K562 (cell line): ENCODE measurements around the gene METAP2. TPM values are rescaled to one million over a fixed set of nuclear protein-coding genes. Genes with fewer than 3 reads are reported as not detected.

Experiments used
- ATAC-seq: fragments of 200-7000 bp; cut with Tn5 transposase; 3 replicates; pipeline ENCODE4 v1.9.1; 2020; ENCODE audit warnings: moderate library complexity
- BruUV-seq: library from RNA; stranded (reverse); fragments of 400-500 nt; replicated peaks from 2 replicates; lab custom pipeline; 2021; lab: Mats Ljungman, UMichigan
- CTCF ChIA-PET: fragments of 300-600 bp; formaldehyde crosslinking; extraction: SDS; loops from one replicate; lab custom pipeline; 2021; ENCODE audit warnings: low intra/inter-chr PET ratio; lab: Yijun Ruan, JAX
- POLR2A ChIA-PET: fragments of 300-600, 350-650 bp; sonication (Branson Sonifier 250); formaldehyde crosslinking; extraction: SDS; loops from one replicate; lab custom pipeline; 2021; ENCODE audit warnings: antibody characterized with exemption, inconsistent platforms; lab: Yijun Ruan, JAX
- DNase-seq, 4 experiments: peaks; one replicate each; pipeline versions ENCODE4 v3.0.0 to v3.0.0-alpha.2; 2011 to 2018; ENCODE audit warnings: low spot score in 3 of 4, mixed read lengths in 3 of 4; ENCODE audit errors: extremely low read depth in 1 of 4
- FAIRE-seq: peaks from 2 replicates; lab custom pipeline; 2011; peaks lifted over from hg19 to GRCh38; lab: Jason Lieb, UNC
- H2AFZ ChIP-seq: 2 replicates; pipeline ENCODE4 v1.6.0; 2011; ENCODE audit warnings: low read depth, low read length, control low read depth, inconsistent platforms
- H3K27ac ChIP-seq: fragments of 200-600 bp; 3 replicates; pipeline ENCODE4 v1.8.0; 2011; ENCODE audit warnings: low read depth, mild to moderate bottlenecking, control low read depth, inconsistent platforms, low read length, moderate library complexity, mixed read lengths; ENCODE audit errors: extremely low read depth
- H3K27me3 ChIP-seq, 2 experiments: fragments of 300-600 bp in 1 of 2; 2 replicates in 1 of 2; 3 replicates in 1 of 2; pipeline versions ENCODE4 v1.6.0 to v1.8.0; 2011; ENCODE audit warnings: inconsistent platforms in 2 of 2, low read length in 2 of 2, mild to moderate bottlenecking in 1 of 2, mixed read lengths in 1 of 2, moderate library complexity in 1 of 2; ENCODE audit not compliant: control insufficient read depth in 2 of 2, insufficient read depth in 2 of 2
- H3K36me3 ChIP-seq: fragments of 300-600 bp; 3 replicates; pipeline ENCODE4 v1.8.0; 2011; ENCODE audit warnings: mild to moderate bottlenecking, low read length, inconsistent platforms; ENCODE audit not compliant: control insufficient read depth, insufficient read depth
- H3K4me1 ChIP-seq, 2 experiments: fragments of 200-600 bp in 1 of 2; replicated peaks in 1 of 2; 2 replicates in 1 of 2; 3 replicates in 1 of 2; pipeline versions ENCODE4 v1.5.1 to v1.8.0; 2011; ENCODE audit warnings: inconsistent platforms in 2 of 2, low read length in 2 of 2, mild to moderate bottlenecking in 1 of 2, mixed read lengths in 1 of 2, moderate library complexity in 1 of 2; ENCODE audit not compliant: control insufficient read depth in 2 of 2, insufficient read depth in 2 of 2
- H3K4me2 ChIP-seq: 2 replicates; pipeline ENCODE4 v1.6.1; 2011; ENCODE audit warnings: low read length, control low read depth, inconsistent platforms, mixed read lengths; ENCODE audit not compliant: insufficient read depth
- H3K4me3 ChIP-seq: fragments of 200-600 bp; sonication (generic), shearing (Covaris generic); 2 replicates; pipeline ENCODE4 v1.5.1; 2016; ENCODE audit warnings: control low read depth, inconsistent platforms
- H3K79me2 ChIP-seq: fragments of 200-600 bp; 3 replicates; pipeline ENCODE4 v1.8.0; 2011; ENCODE audit warnings: low read length, inconsistent platforms; ENCODE audit not compliant: control insufficient read depth, insufficient read depth
- H3K9ac ChIP-seq, 2 experiments: 2 replicates each; pipeline versions ENCODE4 v1.6.0 to v1.6.1; 2011; ENCODE audit warnings: low read depth in 2 of 2, low read length in 2 of 2, control low read depth in 1 of 2, inconsistent platforms in 1 of 2, mild to moderate bottlenecking in 1 of 2, mixed read lengths in 1 of 2; ENCODE audit not compliant: insufficient read depth in 1 of 2
- H3K9me1 ChIP-seq: one replicate; pipeline ENCODE4 v1.6.0; 2011; ENCODE audit warnings: inconsistent platforms, mild to moderate bottlenecking, low read length, moderate library complexity; ENCODE audit not compliant: control insufficient read depth, insufficient read depth
- H3K9me3 ChIP-seq: replicated peaks from 2 replicates; pipeline ENCODE4 v1.5.1; 2011; ENCODE audit warnings: low read depth, low read length, inconsistent platforms; ENCODE audit not compliant: control insufficient read depth, insufficient read depth
- H4K20me1 ChIP-seq: replicated peaks from 2 replicates; pipeline ENCODE4 v1.6.1; 2011; ENCODE audit warnings: low read length, inconsistent platforms, mixed read lengths; ENCODE audit not compliant: control insufficient read depth, insufficient read depth
- CBX1 ChIP-seq: sonication (generic); IDR thresholded peaks from 2 replicates; pipeline ENCODE4 v1.6.1; 2016; ENCODE audit warnings: antibody characterized with exemption, low read depth, mild to moderate bottlenecking
- DIDO1 ChIP-seq: fragments of 450-650 bp; IDR thresholded peaks from 2 replicates; pipeline ENCODE4 v1.6.1; 2016; ENCODE audit warnings: low read depth, missing biosample characterization, missing genetic modification characterization
- E2F3 ChIP-seq: fragments of 250-450 bp; sonication (Bioruptor Pico); IDR thresholded peaks from 2 replicates; pipeline ENCODE4 v1.4.0; 2020; ENCODE audit warnings: mild to moderate bottlenecking
- HCFC1 ChIP-seq: IDR thresholded peaks from 2 replicates; pipeline ENCODE4 v1.6.1; 2012; ENCODE audit warnings: low read depth, low read length, improper control_type of control experiment
- HIVEP1 ChIP-seq: fragments of 250-450 bp; sonication (Bioruptor Pico); IDR thresholded peaks from 2 replicates; pipeline ENCODE4 v1.4.0; 2020; ENCODE audit warnings: mild to moderate bottlenecking
- KDM4B ChIP-seq, 2 experiments: fragments of 450-650 bp in 1 of 2; sonication (generic) in 1 of 2; IDR thresholded peaks; 2 replicates each; pipeline ENCODE4 v1.6.1; 2016 to 2017; ENCODE audit warnings: borderline replicate concordance in 2 of 2, antibody characterized with exemption in 1 of 2, low read depth in 1 of 2, mild to moderate bottlenecking in 1 of 2
- PHB2 ChIP-seq: fragments of 450-650 bp; IDR thresholded peaks from 2 replicates; pipeline ENCODE4 v1.6.1; 2017; ENCODE audit warnings: low read depth
- PHF8 ChIP-seq: fragments of 200-600 bp; sonication (generic); IDR thresholded peaks from 2 replicates; pipeline ENCODE4 v1.6.1; 2012; ENCODE audit warnings: mixed run types, mild to moderate bottlenecking, inconsistent platforms, low read length, moderate library complexity, borderline replicate concordance
- RBM14 ChIP-seq: fragments of 200-400 bp; formaldehyde crosslinking; IDR thresholded peaks from 2 replicates; pipeline ENCODE4 v1.6.1; 2018; ENCODE audit warnings: low read depth, mild to moderate bottlenecking, low read length, moderate library complexity, borderline replicate concordance; ENCODE audit not compliant: insufficient read depth
- SPI1 ChIP-seq: IDR thresholded peaks from 2 replicates; pipeline ENCODE4 v1.6.1; 2011; ENCODE audit warnings: low read depth, low read length, control low read depth, borderline replicate concordance
- WHSC1 ChIP-seq: IDR thresholded peaks from one replicate; pipeline ENCODE4 v1.6.1; 2012; ENCODE audit warnings: low read length, control low read depth, inconsistent platforms
- ZC3H4 ChIP-seq: sonication (generic); formaldehyde crosslinking; IDR thresholded peaks from 2 replicates; pipeline ENCODE4 v1.9.0; 2021; ENCODE audit warnings: missing genetic modification reagents, borderline replicate concordance
- ZNF24 ChIP-seq: fragments of 450-650 bp; IDR thresholded peaks from 2 replicates; pipeline ENCODE4 v1.6.1; 2016
- ZNF3 ChIP-seq: fragments of 250-450 bp; sonication (Bioruptor Pico); IDR thresholded peaks from 2 replicates; pipeline ENCODE4 v1.5.0; 2021; ENCODE audit warnings: mild to moderate bottlenecking, moderate library complexity
- ZNF695 ChIP-seq: fragments of 450-650 bp; formaldehyde crosslinking; IDR thresholded peaks from 2 replicates; pipeline ENCODE4 v1.4.0; 2020; ENCODE audit warnings: mild to moderate bottlenecking, moderate library complexity
- WGBS: fragments of 100-300 bp; shearing (Covaris generic); methylation state at CpG from one replicate; pipeline ENCODE4 v1.1.6; 2016; ENCODE audit warnings: low coverage, mixed read lengths; ENCODE audit not compliant: insufficient coverage; ENCODE audit errors: missing lambda C conversion rate; 5-methylcytosine and 5-hydroxymethylcytosine counted together
- in situ Hi-C: fragments of 300-500 bp; cut with MboI; formaldehyde crosslinking; loops from 4 replicates; pipeline ENCODE4 v1.15.0; 2018; ENCODE audit warnings: inconsistent platforms, mixed read lengths
- intact Hi-C: fragments of 100-400 bp; cut with micrococcal nuclease; formaldehyde crosslinking; loops from 2 replicates; pipeline ENCODE4 v1.14.2; 2022
- polyA plus RNA-seq, 8 experiments: library from polyadenylated mRNA; depleted of rRNA in 4 of 8; stranded (reverse) in 5 of 8; unstranded in 3 of 8; fragments of >200 nt; fragmentation: Nextera tagmentation in 2 of 8; fragmentation: Illumina TruSeq in 1 of 8; extraction: Ambion mirVana in 2 of 8; extraction: Trizol in 1 of 8; gene quantifications; 2 replicates each; pipeline versions ENCODE4 v1.2.1 to v1.2.3, GENCODE V29; 2011 to 2014; ENCODE audit warnings: inconsistent platforms in 1 of 8, missing spikeins in 1 of 8
- total RNA-seq, 7 experiments: library from RNA; depleted of rRNA in 6 of 7; stranded (reverse); fragments of >200 nt in 6 of 7; fragmentation: Illumina TruSeq in 2 of 7; extraction: Trizol in 2 of 7; gene quantifications; 2 replicates each; pipeline versions ENCODE4 v1.2.1 to v1.2.3, GENCODE V29; 2011 to 2021; ENCODE audit warnings: low replicate concordance in 1 of 7
- TF ChIP-seq, protein P1 (sequence below): fragments of 450-650 bp; formaldehyde crosslinking; IDR thresholded peaks from 2 replicates; pipeline ENCODE4 v1.4.0; 2022; ENCODE audit warnings: missing genetic modification characterization
- TF ChIP-seq, protein P2 (sequence below): fragments of 250-450 bp; sonication (Bioruptor Pico); IDR thresholded peaks from 2 replicates; pipeline ENCODE4 v1.5.0; 2020; ENCODE audit warnings: mild to moderate bottlenecking
- TF ChIP-seq, protein P3 (sequence below): fragments of 250-450 bp; sonication (Bioruptor Pico); IDR thresholded peaks from 2 replicates; pipeline ENCODE4 v1.9.0; 2021; ENCODE audit warnings: mild to moderate bottlenecking, inconsistent platforms

Gene METAP2
- total and polyA plus RNA-seq, 9 of the 15 experiments (the other 6 are each of a cell fraction or from before 2014, with no cell fraction given), result 75.5 to 205 (median 164) TPM

DNA sequence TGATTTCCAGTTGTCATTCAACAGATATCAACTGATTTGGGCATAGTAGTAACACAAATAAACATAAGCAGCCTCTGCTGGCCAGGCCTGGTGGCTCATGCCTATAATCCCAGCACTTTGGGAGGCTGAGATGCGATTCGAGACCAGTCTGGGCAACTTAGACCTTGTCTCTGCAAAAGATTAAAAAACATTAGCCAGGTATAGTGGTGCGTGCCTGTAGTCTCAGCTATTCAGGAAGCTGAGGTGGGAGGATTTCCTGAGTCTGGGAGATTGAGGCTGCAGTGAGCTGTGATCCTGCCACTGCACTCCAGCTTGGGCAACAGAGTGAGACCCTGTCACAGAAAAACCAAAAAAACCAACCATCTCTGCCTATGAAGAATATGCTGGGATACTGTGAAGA is 7.1 kb downstream of the METAP2 start:
- Histone ChIP-seq H3K9ac (no peak overlapping the region), H3K79me2 (peaks cover 87% of the 10 kb centered on the region), H3K27me3 (no peaks in the 10 kb centered on the region), H3K4me1 (peaks cover 0 to 6% of the 10 kb centered on the region in 2 experiments; a peak in 1 of 5 replicates), H3K4me3 (no peak overlapping the region), H2AFZ (no peak overlapping the region), H3K36me3 (peaks cover 94% of the 10 kb centered on the region), H3K4me2 (no peak overlapping the region), H3K9me3 (no peaks in the 10 kb centered on the region), H4K20me1 (0 out of 2 replicates have a peak, but pooled peaks cover 10% of the 10 kb centered on the region), H3K9me1 (no peaks in the 10 kb centered on the region), H3K27ac (no peak overlapping the region; the same call in 2 of the 3 replicates)
- intact Hi-C loops, result no loop called here
- no peak for TF ChIP-seq SPI1
- TF ChIP-seq HIVEP1 (CRISPR knock-in tag), result no peak
- TF ChIP-seq, protein P1, sequence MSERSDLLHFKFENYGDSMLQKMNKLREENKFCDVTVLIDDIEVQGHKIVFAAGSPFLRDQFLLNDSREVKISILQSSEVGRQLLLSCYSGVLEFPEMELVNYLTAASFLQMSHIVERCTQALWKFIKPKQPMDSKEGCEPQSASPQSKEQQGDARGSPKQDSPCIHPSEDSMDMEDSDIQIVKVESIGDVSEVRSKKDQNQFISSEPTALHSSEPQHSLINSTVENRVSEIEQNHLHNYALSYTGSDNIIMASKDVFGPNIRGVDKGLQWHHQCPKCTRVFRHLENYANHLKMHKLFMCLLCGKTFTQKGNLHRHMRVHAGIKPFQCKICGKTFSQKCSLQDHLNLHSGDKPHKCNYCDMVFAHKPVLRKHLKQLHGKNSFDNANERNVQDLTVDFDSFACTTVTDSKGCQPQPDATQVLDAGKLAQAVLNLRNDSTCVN (CRISPR knock-in tag), result no peak
- TF ChIP-seq, protein P2, sequence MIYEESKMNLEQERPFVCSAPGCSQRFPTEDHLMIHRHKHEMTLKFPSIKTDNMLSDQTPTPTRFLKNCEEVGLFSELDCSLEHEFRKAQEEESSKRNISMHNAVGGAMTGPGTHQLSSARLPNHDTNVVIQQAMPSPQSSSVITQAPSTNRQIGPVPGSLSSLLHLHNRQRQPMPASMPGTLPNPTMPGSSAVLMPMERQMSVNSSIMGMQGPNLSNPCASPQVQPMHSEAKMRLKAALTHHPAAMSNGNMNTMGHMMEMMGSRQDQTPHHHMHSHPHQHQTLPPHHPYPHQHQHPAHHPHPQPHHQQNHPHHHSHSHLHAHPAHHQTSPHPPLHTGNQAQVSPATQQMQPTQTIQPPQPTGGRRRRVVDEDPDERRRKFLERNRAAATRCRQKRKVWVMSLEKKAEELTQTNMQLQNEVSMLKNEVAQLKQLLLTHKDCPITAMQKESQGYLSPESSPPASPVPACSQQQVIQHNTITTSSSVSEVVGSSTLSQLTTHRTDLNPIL, result no peak
- TF ChIP-seq RBM14, result no peak
- no peak for TF ChIP-seq PHB2
- TF ChIP-seq PHF8, result no peak
- TF ChIP-seq ZC3H4 (CRISPR knock-in tag), result no peak
- TF ChIP-seq ZNF24, result no peak
- TF ChIP-seq, protein P3, sequence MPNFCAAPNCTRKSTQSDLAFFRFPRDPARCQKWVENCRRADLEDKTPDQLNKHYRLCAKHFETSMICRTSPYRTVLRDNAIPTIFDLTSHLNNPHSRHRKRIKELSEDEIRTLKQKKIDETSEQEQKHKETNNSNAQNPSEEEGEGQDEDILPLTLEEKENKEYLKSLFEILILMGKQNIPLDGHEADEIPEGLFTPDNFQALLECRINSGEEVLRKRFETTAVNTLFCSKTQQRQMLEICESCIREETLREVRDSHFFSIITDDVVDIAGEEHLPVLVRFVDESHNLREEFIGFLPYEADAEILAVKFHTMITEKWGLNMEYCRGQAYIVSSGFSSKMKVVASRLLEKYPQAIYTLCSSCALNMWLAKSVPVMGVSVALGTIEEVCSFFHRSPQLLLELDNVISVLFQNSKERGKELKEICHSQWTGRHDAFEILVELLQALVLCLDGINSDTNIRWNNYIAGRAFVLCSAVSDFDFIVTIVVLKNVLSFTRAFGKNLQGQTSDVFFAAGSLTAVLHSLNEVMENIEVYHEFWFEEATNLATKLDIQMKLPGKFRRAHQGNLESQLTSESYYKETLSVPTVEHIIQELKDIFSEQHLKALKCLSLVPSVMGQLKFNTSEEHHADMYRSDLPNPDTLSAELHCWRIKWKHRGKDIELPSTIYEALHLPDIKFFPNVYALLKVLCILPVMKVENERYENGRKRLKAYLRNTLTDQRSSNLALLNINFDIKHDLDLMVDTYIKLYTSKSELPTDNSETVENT, result no peak
- TF ChIP-seq ZNF695, result no peak
- TF ChIP-seq DIDO1 (tag), result no peak
- TF ChIP-seq HCFC1, result no peak
- TF ChIP-seq KDM4B (IDR thresholded peaks at IDR 0.05; ENCODE audit: borderline replicate concordance in 2 of 2, low read depth in 1 of 2), result no peak
- no peak for TF ChIP-seq E2F3 (CRISPR knock-in tag)
- no peak for TF ChIP-seq WHSC1
- TF ChIP-seq CBX1, result no peak
- no peak for TF ChIP-seq ZNF3 (CRISPR knock-in tag)
- ChIA-PET CTCF (no interaction called here), POLR2A (interaction anchor here (0.8 kb wide), 1 partner anchor 13 kb away, joined by 3 read pairs; no protein-coding TSS in a partner anchor)
- in situ Hi-C loops, result no loop called here
- BruUV-seq, result no TSS peak
- FAIRE-seq (no peak), DNase-seq (no peak), ATAC-seq (no peak; the same call in 2 of the 3 replicates)
- 85% methylated on average over 3 of the region's 3 CpGs for WGBS
